Inflammatory macrophage treated with lipopolysaccharide for 1 hour (primary cell): ENCODE results near the gene TMCC1.

Experiments
- DNase-seq, 2 donors: peaks; one replicate each; pipeline ENCODE4 v3.0.0-alpha.2; 2020 to 2022

TMCC1 gene

GRCh38 chr3:129607391-129608068 is 286.0 kb downstream of the TMCC1 start:
- no peak for DNase-seq

DNA sequence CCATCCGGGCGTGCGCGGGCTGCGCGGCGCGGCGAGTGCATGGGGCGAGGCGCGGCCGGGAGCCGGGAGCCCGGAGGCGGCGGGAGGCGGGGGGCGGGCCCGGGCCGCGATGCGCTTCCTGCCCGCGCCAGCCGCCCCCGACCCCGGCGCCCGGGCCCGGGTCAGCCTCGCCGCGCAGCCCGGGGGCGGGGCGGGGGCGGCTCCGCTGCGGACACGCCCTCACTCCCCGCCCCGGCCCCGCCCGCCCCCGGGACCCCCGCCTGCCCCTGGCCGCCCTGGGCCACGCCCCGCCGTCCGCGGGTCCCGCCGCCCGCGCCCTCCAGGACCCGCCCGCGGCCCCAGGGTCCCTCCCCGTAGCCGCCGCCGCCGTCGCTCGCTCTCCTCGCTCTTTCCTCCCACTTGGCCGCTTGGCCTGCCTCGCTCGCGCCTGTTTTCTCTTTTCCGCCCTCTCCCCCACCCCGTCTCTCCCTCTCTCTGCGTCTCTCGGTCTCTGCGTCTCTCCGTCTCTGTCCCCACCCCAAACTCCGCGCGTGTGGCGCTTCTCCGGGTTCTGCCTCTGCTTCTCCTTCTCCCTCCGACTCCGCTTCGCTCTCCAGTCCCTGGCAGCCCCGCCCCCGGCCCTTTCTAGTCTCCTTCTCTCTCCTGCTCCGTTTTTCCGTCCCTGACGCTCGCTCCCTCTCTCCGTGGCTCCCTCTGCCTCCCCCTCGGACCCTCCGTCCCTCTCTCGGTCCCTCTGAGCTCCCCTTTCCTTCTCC is 286.7 kb downstream of the TMCC1 start, which contains the start of gene PLXND1:
PLXND1 (minus strand) TSS at position 41 of the 755 bp plus-strand sequence; CDS start at position 4, 37 bp downstream.
- peak; percentile 77 to 85 for DNase-seq

GRCh38 chr3:129605922-129606635 is 287.4 kb downstream of the TMCC1 start:
- DNase-seq: peak in 1 of 2 donors; percentile 40

- DNase-seq: peak in 1 of 2 donors; percentile 24
Measured at GRCh38 chr3:129605203-129605921, 288.1 kb downstream of the TMCC1 start.

- no peak for DNase-seq
Measured at GRCh38 chr3:129604767-129605166, 288.7 kb downstream of the TMCC1 start.

DNA sequence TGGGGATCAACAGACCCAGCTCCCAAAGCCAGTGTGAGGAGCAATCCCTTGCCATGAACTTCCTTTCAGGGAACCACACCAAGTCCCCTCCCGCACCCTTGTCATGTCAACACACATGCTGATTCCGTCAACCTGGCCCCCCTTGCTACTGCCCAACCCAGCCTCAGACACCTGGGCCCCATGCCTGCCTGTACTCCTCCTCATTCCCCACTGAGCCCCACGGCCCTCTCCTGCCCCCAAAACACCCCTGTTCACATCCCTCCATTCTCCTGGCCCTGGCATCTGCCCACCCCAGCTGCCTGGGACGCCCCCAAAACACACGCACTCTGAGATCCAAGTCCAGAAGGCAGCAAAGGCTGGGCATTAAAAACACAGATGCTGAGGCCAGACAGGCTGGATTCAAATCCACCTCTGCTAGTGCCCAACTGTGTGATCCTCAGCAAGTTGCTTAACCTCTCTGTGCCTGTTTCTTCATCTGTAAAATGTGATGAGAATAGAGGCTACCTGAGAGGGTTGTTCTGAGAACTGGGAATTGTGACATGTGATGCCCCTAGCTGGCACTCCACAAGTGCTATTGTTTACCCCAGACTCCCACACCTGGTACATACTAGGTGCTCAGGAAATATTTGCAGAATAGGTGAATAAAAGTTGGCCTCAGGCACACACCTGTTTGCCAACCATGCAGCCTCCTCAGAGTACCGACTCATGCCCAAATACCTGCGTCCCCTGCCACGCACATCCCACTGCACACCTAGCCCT is 289.3 kb downstream of the TMCC1 start:
- DNase-seq: no peak

DNA sequence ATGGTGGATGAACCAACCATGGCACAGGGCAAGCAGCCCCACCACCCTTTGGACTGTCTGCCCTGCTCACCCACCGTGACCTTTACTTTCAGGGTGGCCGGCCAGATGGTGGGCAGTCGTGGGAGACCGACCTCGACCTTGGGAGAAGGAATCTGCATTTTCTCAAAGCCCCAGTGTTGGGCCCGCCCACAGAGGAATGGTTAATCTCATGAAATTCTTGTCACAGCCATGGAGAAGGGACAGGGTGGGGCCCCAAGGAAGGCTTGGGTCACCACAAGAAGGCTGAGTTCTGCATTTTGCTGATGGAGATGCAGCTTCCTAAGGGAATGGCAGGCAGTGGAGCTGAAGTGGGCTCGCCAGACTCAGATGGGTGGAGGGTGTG is 290.0 kb downstream of the TMCC1 start:
- DNase-seq: peak; percentile 62 to 76

DNA sequence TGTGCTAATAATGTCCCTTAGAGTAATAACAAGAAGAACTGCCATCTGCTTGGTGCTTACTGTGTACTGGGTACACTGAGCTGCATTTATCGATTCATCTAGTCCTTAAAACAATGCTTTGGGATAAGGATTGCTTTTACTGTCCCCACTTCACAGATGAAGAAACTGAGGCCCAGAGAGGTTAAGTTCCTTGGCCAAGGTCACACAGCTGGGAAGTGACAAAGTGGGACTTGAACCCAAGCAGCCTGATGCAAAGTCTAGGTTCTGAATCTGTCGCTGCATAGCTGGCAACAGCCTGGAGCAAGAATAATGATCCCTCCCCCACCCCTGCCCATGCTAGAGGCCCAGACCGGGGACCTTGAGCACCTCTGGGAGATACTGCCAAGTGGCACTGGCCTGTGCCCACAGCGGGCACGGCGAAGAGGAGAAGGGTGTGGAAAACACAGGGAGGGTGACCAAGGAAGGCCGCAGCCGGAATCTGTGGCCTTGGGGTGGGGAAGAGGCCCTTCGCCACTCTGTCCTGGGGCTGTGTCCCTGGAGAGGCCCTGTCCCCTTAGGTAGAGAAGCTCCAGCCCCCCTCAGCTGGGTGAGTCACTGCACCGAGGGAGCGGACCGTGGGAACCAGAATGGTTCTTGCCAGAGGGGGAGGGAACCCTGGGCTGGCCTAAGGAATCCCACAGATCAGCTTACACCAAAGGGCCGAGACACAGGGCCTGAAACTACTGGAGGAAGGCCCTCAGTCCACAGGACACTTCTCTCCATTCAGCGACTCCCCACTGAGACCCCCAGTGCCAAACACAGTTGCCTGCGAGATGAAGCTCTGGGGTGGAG is 290.6 kb downstream of the TMCC1 start:
- peak; percentile 50 to 87 for DNase-seq

- no peak for DNase-seq
Measured at GRCh38 chr3:129602309-129602708, 291.2 kb downstream of the TMCC1 start.

GRCh38 chr3:129601713-129602112 is 291.8 kb downstream of the TMCC1 start:
- DNase-seq: no peak

- no peak for DNase-seq
Measured at GRCh38 chr3:129600348-129600747, 293.2 kb downstream of the TMCC1 start.

- peak; percentile 94 to 98 for DNase-seq
Measured at GRCh38 chr3:129599607-129600006, 293.9 kb downstream of the TMCC1 start.

GRCh38 chr3:129599073-129599472 is 294.4 kb downstream of the TMCC1 start:
- DNase-seq: no peak

DNA sequence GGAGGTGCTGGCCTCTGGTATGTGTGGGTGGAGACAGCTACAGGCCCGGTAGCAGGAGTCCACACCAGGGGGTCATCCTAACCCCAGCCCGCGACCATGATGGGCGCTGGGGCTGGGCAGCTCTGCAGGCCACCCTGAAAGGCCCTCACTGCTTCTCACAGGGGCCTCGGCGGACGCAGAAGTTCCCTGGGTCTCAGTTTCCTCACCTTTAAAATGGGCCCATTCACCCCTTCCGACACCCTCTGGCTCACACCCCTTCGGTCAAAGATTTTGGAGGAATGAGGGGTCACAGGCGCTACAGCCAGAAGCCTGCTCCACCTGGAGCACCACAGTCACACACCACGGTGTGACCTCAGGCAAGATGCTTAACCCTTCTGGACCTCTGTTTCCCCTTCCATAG is 295.0 kb downstream of the TMCC1 start:
- no peak for DNase-seq

- no peak for DNase-seq
Measured at GRCh38 chr3:129598000-129598381, 295.5 kb downstream of the TMCC1 start.
